HG02981 (cell line): ENCODE measurements around the gene MLLT3.

ENCODE experiments used
- ATAC-seq: cut with Tn5 transposase; IDR thresholded peaks from one replicate; pipeline ENCODE4 v1.9.1; 2021; ENCODE audit warnings: mild to moderate bottlenecking, moderate library complexity; ENCODE audit not compliant: unreplicated experiment

MLLT3 gene

DNA sequence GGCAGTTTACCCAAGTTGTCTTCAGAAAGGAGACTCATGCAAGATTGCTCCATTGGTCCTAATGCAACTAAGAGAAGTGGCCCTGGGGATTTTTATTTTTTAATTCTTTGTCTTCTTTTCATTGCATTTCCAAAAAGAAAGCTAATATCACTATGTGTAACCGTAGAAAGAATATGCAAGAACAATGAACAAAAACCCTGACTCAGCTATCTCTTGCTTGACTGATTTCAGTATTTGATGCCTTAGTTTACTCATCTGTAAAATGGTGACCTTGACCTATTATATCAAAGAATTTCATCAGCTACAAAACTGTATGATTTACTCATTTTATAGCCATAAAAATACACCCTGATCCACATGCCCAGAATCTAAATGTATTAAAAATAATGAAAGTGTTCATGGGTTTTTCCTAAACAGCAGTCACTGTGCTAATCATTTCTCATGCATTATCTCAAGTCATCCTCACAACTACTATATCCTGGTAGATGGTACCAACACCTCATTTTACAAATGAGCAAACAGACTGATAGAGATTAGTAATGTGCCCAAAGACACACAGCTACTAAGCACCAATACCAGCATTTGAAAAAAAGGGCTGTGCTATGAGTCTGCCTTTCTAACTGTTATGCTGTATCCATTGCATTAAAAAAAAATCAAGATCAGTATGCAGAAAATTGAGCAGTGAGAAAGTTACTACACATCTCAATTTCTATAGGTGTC, 185.7 kb downstream of the MLLT3 start:
- ATAC-seq: no peak

DNA sequence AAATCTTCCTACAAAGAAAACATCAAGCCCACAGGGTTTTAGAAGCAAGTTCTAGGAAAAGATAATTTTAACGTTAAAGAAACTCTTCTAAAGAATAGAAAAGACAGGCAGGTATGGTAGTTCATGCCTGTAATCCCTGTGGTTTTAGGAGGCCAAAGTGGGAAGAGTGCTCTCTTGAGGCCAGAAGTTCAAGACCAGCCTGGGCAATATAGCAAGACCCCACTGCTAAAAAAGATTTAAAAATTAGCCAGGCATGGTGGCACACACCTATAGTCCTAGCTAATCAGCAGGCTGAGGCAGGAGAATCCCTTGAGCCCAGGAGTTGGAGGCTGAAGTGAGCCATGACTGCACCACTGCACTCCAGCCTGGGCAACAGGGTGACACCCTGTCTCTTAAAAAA, 193.3 kb downstream of the MLLT3 start:
- no peak for ATAC-seq

DNA sequence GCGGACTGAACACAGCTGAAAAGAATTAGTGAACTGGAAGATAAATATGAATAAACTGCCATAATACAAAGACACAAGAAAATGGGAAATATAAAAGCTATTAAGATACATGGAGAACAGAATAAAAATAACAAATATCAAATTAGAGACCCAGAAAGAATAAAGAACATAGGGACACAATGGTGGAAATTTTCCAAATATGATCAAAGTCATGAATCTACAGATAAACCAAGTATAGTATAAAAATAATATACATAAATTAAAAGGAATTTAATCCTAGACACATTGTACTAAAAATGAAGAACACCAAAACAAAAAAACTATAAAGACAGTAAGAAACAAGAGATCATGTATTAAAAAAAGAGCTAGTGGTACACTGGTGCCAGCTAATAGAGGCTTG, 194.9 kb downstream of the MLLT3 start:
- ATAC-seq: no peak

DNA sequence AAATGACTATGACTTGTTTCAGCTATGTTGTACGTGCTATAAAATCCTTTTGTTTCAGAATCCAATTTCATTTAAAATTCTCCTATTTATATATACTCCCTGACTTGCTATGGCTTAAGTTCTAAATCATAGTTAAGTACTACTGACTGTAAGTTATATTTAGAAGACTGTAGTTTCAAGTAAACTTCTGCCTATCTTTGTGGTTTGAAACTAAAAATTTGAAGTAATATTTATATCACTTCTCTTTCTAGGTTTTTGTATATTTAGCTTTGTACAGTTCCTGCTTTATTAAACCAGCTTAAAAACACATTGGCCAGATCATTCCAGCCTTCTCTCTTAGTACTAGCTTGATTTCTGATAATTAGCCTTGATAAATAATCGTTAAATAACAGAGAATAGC, 196.3 kb downstream of the MLLT3 start:
- ATAC-seq: no peak

DNA sequence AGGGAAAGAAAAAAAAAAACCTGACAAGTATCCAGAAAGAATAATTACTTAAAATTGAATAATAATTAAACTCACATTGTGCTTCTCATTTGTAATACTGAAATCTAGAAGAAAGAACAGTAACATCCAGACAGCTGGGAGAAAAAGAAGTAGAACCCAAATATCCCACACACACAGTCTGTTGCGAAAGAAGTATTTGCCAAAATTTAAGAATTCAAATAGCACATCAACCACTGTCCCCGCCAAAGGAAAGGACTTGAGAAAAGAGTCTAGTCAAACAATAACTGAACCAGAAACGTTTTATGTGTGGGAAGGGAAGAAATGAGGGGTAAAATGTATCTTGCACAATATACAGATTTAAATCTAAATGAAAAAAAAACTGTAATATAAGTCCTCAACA, 202.8 kb downstream of the MLLT3 start:
- ATAC-seq: no peak

DNA sequence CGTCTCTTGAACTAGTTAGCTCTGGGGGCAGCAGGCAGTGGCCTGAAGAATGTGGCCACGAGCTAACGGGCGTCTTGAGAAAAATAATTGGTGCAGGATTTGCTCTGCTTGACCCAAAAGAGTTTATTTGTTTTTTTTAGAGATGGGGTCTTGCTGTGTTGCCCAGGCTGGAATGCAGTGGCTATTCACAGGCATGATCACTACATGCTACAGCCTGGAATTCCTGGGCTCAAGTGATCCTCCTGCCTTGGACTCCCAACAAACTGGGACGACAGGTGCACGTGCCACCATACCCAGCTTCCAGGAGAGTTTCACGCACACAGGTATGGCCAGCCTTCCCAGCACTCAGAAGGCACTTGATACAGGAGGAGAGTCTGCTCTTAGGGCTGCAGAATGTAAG, 203.8 kb downstream of the MLLT3 start:
- ATAC-seq: no peak

DNA sequence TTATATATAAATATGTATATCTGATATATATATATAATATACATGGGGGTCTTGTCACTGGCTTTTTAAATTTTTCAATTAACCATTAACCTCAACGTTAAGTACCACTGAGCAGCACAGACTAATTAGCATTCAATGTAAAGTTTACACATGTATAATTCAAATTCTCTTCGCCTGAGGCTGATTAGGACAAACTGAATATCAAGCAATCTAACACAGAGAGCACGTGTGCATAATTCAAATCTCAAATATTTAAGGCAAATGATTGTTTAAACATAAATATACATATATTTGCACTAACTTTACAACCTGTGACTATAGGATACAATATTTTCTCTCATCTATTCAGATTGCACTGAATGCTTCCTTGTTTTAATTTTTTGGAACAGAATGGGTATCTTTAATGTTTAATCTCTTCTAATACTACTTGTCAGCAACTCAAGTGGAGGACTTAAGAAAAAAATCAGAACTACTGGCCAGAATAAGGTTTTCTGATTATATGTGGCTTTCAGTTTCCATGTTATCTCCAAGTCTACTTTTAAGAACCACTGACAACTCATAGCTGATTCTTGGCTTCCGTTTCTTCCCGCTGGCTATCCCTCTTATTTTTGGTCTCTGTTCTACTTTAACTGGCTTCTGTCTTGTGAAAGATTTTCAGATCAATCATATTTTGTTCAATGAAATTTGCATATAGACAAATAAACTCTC, 204.8 kb downstream of the MLLT3 start:
- ATAC-seq: no peak

DNA sequence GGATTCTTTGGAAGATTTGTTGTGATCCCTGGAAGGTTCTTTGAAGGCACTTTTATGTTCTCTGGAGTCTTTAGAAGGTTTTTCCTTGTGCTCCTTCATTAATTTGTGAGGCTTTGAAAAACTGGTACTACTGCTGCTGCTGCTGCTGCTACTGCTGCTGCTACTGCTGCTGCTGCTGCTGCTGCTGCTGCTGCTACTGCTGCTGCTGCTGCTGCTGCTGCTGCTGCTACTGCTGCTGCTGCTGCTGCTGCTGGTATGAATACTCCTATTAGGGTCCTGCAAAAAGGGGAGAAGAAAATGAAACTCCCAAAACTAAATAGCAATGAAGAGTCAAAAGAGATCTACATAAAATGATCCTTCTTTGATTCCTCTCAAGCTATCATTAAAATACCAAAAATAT, 208.1 kb downstream of the MLLT3 start:
- ATAC-seq: no peak

DNA sequence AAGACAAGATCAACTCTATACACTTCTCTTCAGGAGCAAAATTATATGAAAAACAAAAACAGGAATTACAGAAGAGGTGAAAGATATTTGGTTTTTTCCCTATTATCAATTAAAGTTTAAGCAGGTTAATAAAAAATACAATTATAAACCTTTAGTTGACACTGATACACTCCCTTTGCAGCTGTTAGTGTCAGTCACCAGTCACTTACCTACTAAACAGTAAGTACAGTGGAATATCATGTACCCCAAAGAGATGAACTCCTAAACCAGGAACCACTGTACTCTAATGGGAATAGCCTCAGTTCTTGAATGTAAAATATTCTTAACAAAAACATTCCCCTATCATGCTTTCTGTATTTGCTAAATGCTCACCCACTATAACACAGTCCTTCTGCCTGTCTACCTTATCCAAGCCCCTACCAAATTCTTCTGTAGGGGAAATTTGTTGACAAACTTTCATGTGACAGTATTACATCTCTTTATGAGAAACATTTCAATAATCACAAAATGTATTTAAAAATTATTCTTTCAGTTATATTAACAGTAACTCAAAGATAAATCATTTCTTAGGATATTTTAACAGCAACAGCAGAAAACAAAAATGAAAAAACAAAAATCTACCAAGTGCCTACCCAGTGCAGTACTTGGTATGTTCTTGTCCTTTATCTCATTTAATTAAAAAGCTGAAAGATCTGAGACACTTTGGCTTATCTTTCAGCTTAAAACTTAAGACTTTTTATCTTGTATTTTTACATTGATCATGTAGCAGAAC, 212.8 kb downstream of the MLLT3 start:
- no peak for ATAC-seq

DNA sequence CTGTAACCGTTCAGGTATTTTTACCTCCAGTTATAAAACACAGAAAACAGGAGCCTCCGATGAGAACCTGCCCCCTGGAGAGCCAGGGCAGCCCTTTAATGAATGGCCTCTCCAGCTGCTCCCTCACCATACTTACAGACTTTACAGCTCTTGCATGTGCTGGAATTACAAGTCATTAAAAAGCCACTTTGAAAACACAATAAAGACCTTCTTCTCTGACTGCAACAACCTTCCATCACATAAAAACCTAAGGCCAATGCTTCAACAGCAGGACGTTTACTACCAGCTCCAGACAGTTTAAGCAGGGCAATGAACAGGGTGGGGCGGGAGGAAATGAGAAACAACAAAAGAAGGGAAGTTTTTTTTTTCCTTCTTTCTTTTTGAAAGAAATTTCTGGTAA, 213.8 kb downstream of the MLLT3 start:
- no peak for ATAC-seq

DNA sequence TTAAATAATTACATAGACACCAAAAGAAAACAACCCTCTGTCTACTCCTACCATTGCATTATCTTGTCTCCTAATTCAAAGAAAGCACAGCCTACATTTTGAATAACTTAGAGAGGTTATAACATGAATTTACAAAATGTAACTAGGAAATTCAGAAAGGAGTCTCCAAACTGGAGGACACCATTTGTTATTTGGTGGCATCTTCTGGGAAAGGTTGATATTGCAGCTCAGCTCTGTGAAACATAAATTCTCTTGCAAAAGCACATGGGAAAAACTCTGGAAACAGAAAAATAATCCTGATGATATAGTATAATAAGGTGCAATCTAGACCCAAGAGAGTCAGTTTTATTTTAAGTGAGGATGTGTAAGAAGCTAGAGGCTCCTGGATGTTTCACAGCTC, 215.3 kb downstream of the MLLT3 start:
- no peak for ATAC-seq

DNA sequence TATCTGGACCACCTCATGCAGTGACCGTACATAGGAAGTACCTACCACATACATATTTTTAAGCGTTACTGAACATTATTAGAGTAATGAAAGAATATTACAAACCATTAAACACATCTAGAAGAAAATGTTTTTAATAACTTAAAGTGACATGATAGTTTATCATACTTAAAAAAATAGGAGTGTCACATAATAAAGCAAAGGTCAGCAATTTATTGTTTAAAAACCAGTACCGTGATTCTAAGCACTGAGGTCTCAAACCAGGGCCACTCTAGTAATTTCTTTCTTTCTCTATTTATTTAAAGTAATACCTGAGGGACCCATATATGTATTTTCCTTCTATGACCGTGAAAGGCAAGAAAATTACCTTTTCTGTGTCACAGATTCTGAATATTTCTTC, 216.0 kb downstream of the MLLT3 start:
- no peak for ATAC-seq

DNA sequence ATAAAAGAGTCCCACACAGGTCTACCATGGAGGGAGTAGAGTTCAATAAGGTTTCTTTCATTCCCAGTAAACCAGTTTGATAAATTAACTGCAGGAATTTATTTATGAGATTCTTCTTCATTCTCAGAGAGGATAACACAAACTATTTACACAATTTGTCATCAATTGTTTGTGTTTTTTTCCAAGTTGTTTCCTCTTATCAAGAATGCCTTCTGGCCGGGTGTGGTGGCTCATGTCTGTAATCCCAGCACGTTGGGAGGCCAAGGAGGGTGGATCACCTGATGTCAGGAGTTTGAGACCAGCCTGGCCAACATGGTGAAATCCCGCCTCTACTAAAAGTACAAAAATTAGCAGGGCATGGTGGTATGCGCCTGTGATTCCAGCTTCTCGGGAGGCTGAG, 216.7 kb downstream of the MLLT3 start:
- no peak for ATAC-seq

DNA sequence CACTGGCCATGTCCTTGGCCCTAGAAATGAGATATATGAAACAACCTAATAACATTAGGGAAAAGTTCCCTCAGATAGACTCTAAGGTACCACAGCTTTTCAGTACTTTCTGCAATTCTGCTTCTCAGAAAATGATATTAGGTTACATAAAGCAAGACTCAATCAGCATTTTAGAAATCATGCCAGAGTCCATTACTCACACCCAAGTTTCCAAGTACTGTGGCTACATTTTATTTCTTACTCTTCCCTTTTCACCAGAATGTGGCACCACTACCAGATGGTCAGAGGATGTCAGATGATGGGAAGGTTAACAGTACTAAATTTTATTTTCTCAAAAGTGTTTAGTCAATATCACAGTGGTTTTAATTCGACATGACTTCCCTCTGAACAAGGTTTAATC, 217.2 kb downstream of the MLLT3 start:
- no peak for ATAC-seq

DNA sequence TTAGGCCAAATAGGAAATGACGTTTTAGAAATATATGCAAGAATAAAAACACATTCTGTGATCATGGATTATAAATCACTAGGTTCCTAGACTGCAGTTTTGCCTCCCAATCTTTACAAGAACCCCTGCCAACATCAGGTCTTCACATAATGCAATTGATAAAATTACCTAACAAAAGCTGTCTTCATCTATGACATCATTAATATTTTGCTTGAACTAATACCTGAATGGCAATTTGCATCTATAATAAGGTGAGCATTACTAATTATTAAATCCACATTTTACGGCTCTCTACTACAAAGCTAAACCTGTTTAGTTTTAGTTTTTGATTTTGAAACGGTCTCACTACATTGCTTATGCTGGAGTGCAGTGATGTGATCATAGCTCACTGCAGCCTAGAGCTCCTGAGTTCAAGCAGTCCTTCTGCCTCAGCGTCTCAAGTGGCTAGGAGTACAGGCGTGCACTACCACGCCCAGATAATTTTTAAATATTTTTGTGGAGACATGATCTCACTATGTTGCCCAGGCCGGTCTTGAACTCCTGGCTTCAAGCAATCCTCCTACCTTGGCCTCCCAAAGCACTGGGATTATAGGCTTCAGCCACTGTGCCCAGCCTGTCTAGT, 218.0 kb downstream of the MLLT3 start:
- ATAC-seq: no peak

DNA sequence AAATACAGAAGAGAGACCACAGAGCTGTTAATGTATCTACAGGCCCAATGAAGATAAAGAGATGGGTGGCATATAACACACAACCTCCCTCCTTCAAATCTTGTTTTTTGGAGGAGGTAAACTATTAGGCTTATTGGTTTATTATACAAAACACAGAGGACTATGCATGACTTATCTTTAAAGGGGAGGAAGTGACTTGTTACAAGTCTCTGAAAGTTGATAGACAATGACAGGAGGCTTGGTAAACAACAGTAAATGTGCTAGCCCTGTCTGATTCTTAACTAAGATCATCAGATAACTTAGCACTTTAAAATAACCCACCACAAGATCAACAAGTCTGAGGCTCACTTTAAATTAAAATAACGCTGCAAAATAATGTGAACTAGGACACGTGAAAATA, 219.0 kb downstream of the MLLT3 start:
- no peak for ATAC-seq

DNA sequence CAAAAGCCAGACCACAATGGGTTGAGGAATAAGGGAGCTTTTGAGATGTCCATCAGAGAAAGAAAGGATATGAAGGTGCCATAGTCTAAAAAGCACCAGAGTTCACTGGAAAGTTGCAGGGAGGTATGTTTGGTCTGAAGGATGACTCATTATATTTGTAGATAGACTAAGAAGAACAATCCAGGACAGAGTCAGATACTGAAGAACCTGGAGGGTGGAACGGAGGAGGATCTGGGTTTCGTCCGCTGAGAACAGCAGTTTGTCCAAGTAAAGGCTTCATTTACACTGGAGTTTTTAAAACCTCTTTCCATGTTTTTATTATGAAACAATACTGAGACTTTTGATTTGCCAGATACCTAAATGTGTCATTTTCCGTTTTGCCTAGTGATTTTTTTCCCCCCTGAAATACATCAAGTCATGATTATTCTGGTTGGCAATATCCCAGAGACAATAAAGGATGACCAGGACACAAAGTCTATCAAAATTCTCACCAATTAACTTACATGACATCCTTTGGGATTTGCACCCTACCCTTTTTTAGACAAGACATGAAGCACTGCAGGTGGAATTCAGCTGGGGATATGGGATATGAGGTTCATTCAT, 219.9 kb downstream of the MLLT3 start:
- ATAC-seq: no peak

DNA sequence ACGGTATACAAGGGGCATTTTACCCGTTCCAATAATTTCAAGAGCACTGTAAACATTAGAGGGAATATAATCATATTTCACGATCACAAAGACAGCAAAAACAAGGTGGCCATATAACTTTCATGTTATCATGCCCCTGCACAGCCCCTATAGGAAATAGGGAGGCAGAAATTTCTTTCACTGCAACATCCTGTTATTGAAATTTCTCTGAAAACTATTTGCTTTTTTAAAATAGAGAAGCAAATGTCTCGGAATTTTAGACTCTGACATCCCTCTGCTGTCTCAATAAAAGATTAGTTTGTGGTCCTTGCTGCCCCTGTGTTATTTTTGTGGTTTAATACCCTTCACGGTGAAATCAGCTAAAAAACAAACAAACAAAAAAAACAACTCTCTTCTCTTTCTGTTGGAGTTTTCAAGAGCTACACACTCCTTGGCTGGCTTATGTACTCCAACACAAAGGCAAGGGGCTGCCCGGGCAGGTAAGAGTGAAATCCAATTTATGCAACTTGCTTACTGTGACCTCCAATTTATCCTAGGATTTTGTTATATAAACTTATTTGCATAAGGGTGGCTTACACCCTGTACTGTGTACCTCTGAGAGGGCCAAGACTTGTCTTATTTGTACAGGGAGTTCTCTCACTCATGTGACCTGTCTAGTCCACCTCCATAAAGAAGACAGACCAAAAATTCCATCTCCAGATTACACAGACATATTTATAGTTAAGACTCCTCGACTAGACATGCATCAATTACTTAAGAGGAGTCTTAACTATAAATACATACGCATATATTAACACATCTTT, 223.6 kb downstream of the MLLT3 start:
- no peak for ATAC-seq

DNA sequence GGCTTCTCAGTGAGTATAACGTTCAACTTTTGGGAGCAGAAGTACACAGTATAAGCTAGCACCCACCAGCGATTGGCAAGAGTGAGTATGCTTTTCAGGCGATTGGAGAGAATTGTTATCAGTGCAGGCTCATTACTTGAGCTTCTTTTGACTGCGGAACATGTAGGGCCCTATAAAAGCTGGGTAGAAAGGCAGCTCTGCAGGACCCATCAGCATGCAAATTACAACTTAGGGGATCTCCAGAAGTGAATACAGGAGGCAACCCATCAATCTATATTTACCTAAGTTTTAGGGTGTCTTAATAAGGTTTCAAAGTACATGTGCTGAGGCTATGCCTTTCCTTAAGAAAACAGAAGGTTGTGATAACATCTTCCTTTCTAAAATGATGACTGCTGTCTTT, 225.0 kb downstream of the MLLT3 start:
- ATAC-seq: no peak

DNA sequence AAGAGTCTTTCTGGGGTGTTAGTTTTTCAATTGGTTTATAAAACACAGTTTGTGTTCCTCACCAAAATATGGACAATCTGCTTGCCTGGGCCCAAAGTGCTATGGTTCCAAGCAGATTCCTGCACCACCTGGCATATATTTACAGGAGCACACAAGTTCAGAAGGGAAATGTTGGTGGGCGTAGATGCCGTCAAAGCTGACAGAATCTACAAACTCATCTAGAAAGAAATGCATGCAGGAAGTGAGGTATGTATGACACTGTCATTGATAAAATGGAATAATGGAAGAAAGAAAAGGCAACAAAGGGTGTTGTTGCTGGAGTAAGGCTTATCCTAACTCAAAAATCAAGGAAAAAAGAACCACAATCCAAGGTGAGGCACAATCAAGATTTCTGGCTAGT, 225.8 kb downstream of the MLLT3 start:
- no peak for ATAC-seq
